OCI-M2 (cell line): ENCODE measurements around the gene CD244.
"Not testable (repeated sequence)": the region's sequence is repeated elsewhere in the genome, so short reads cannot be mapped to it uniquely, and the experiment has no call there.

Source experiments
- DNase-seq: peaks from one replicate; lab custom pipeline; 2025; ENCODE audit not compliant: unreplicated experiment; lab: John Stamatoyannopoulos, UW

The CD244 gene

GRCh38 chr1:160862203-160863060, at the start of gene CD244:
Gene CD244, minus strand, starts transcription at chr1:160862887. Its CDS starts 210 bp downstream, at chr1:160862677.
- DNase-seq, result peak; percentile 26

- DNase-seq, result no peak
Observed at GRCh38 chr1:160911925-160912324, 49.2 kb upstream of the CD244 start.

GRCh38 chr1:160911441-160911840, 48.8 kb upstream of the CD244 start:
- DNase-seq, result no peak

DNA sequence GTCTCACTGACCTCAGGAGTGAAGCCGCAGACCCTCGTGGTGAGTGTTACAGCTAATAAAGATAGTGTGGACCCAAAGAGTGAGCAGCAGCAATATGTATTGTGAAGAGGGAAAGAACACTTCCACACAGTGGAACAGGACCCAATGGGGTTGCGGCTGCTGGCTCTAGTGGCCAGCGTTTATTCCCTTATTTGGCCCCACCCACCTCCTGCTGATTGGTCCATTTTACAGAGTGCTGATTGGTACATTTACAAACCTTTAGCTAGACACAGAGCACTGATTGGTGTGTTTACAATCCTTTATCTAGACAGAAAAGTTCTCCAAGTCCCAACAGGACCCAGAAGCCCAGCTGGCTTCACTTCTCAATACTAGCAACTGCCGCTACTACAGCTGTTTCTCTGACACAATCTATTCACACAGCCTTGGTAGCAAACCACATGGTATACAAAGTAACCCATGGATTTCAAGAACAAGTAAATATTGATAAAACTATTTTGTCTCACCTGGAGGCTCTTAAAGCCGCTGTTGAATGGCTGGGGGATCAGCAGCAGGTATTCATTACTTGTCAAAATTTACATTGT, 47.6 kb upstream of the CD244 start:
- no peak for DNase-seq

GRCh38 chr1:160907976-160908375, 45.3 kb upstream of the CD244 start:
- no peak for DNase-seq

GRCh38 chr1:160905617-160905989, 42.9 kb upstream of the CD244 start:
- DNase-seq, result no peak

GRCh38 chr1:160904783-160905616, 42.3 kb upstream of the CD244 start:
- no peak for DNase-seq

DNA sequence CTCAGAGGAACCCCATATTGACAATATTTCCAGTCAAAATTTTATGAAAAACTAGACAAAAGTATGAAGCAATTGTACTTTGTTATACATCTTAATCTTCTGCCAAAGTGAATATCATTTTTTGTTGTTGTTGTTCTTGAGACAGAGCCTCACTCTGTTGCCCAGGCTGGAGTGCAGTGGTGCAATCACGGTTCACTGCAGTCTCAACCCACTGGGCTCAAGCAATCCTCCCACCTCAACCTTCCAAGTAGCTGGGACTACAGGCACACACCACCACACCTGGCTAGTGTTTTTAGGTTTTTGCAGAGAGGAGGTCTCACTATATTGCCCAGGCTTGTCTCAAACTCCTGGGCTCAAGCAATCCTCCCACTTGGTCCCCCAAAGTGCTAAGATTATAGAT, 39.6 kb upstream of the CD244 start:
- DNase-seq, result not testable (repeated sequence)

DNA sequence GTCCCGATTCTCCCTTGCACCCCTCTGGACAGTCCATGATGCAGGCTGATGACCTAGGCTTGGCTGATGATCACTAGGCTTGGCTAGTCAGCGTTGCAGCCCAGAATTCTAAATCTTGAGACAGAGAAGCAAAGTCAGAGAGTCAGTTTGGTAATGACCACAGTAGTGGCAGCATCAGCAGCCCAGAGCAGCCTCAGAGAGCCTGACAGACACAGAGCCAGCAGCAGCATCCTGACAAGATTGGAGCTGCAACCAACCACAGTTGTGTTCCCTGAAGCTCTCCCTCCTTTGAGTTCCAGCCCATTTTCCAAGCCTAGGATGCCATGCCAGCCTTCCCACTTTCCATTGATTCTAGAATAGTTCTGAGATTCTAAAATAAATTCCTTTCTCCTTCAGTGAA, 39.1 kb upstream of the CD244 start:
- DNase-seq, result no peak

GRCh38 chr1:160900683-160901082, 38.0 kb upstream of the CD244 start:
- DNase-seq, result not testable (repeated sequence)

GRCh38 chr1:160894368-160895135, 31.9 kb upstream of the CD244 start:
- DNase-seq, result not testable (repeated sequence)

- no peak for DNase-seq
Observed at GRCh38 chr1:160891474-160891873, 28.8 kb upstream of the CD244 start.

DNA sequence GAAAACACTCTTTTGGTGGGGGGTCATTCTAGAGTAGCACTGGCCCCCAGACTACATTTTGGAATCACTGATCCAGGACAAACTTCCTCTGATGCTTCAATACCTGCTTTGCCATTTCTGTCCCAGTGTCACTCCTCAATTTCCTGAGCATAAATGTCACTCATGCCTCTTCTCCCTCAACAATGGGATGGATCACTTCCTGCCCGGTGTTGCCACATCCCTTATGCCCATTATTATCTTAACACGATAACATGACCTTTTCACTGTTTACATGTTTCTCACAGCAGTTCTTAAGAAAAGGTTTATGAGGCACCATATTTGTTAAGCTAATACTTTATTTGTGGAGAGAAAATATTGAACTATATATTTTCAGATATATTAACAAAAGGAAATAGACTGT, 26.2 kb upstream of the CD244 start:
- DNase-seq, result no peak

DNA sequence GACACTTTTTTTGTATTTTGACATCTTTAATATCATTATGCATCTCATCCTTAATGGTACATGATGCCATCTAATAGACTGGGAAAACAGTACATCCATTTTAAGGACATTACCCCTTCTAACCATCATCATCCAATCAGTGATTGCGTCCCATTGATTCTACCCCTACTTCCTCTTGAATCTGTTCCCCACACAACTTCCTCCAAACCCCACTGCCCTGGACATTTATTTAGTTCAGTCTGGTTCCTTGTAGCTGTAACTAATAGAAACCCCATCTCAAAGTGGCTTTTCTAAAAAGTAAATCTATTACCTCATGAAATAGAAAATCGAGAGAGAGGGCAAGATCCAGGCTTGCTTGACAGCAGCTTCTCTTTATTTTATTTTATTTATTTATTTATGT, 24.4 kb upstream of the CD244 start:
- DNase-seq, result no peak

DNA sequence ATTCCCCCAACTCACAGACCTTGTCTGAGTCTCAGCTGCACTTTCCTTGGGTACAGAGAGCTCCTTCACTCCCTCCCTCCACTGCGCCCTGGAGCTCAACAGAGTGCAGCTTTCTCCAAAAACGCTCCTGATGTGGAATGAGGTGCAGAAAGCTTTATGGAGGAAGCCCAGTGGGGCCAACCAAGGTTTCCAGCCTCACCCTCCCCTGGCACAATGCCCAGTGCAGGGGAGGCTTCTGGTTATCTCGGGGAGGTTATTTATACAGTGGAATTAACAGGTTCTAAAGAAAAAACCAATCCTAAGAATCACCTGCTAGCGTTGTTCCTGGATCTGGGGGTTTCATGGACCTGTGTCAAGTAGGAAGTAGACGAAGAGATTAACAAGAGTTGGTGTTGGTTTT, 22.4 kb upstream of the CD244 start, which contains the start of gene ITLN1:
TSS of gene ITLN1 (minus strand) at position 139 of the 400 bp plus-strand sequence. CDS start 303 bp downstream, outside the sequence.
- DNase-seq, result no peak

DNA sequence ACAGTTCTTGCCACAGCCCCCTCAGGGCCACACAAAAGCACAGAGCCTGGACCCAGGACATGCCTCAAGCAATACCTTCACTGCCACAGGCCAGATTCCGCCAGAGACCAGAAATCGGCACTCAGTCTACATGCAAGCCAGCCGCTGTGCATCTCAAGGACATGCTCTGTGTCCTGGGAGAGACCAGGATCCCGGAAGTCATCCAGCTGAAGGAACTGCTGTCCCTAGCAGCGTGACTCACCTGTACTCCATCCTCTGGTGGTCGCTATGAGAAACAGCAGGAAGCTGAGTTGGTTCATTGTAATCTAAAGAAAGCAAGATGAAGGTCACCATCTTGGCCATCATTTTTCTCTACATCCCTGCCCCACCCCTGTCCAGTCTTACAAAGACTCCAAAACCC, 21.9 kb upstream of the CD244 start:
- DNase-seq, result no peak

GRCh38 chr1:160883581-160884513, 21.2 kb upstream of the CD244 start:
- no peak for DNase-seq

- DNase-seq, result no peak
Observed at GRCh38 chr1:160882582-160882981, 19.9 kb upstream of the CD244 start.

GRCh38 chr1:160881264-160881663, 18.6 kb upstream of the CD244 start:
- not testable (repeated sequence) for DNase-seq

DNA sequence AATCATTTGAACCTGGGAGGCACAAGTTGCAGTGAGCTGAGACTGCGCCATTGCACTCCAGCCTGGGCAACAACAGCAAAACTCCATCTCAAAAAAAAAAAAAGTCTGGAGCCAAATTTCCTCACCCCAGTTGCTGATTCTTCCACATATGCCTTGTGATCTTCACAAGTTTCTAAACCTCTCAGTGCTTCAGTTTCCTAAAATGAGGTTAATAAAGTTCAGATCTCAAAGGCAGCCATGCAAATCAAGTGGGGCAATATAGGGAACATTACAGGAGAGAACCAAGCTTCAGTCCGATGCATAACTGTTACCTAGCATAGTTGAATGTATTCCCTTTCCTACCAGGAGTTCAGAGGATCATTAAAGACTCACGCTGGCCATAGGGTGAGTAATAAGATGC, 17.5 kb upstream of the CD244 start:
- no peak for DNase-seq
